Loucy (cell line): ENCODE measurements around the gene KRTAP4-9.

Source experiments
- EZH2phosphoT487 ChIP-seq: fragments of 200-600 bp; IDR thresholded peaks from 2 replicates; pipeline ENCODE4 v1.6.1; 2018; ENCODE audit warnings: antibody characterized with exemption, mild to moderate bottlenecking, moderate library complexity, borderline replicate concordance
- TF ChIP-seq, protein P1 (sequence below): fragments of 200-600 bp; sonication (generic); conservative IDR thresholded peaks from 2 replicates; pipeline ENCODE4 v1.5.1; 2014; ENCODE audit warnings: mild to moderate bottlenecking, antibody characterized with exemption, low read length

DNA sequence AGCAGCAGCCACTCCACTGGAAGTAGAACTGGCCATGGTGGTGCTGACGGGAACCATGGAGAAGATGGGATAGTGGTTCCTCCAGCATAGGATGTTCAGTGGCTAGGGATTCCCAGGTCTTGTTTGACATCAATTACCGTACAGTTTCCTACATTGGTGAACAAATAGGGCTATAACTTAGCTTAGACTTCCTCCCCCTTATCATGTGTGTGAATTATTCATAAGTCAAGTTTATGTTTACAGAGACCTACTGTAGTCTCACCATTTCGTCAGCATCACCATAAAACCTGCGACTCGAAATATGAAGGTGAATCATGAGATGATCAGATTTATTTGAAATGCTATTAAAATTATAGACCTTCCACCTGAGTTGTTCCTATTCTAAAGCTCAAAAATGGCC, 46.4 kb upstream of the KRTAP4-9 start:
- TF ChIP-seq, protein P1, sequence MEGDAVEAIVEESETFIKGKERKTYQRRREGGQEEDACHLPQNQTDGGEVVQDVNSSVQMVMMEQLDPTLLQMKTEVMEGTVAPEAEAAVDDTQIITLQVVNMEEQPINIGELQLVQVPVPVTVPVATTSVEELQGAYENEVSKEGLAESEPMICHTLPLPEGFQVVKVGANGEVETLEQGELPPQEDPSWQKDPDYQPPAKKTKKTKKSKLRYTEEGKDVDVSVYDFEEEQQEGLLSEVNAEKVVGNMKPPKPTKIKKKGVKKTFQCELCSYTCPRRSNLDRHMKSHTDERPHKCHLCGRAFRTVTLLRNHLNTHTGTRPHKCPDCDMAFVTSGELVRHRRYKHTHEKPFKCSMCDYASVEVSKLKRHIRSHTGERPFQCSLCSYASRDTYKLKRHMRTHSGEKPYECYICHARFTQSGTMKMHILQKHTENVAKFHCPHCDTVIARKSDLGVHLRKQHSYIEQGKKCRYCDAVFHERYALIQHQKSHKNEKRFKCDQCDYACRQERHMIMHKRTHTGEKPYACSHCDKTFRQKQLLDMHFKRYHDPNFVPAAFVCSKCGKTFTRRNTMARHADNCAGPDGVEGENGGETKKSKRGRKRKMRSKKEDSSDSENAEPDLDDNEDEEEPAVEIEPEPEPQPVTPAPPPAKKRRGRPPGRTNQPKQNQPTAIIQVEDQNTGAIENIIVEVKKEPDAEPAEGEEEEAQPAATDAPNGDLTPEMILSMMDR = no peak
- TF ChIP-seq EZH2phosphoT487 = no peak
